Astrocyte (in vitro differentiated cells and primary cell): ENCODE measurements around the gene KCNAB1. TPM values are rescaled to one million over a fixed set of nuclear protein-coding genes. Genes with fewer than 3 reads are reported as not detected.

Experiments
- DNase-seq: peaks from one replicate; pipeline ENCODE4 v3.0.0-alpha.2; 2010; ENCODE audit warnings: low read depth
- FAIRE-seq: peaks from 2 replicates; lab custom pipeline; 2011; peaks lifted over from hg19 to GRCh38; lab: Jason Lieb, UNC
- H2AFZ ChIP-seq: 2 replicates; pipeline ENCODE4 v1.6.0; 2012; ENCODE audit warnings: low read depth, low read length, inconsistent platforms
- H3K27ac ChIP-seq: 2 replicates; pipeline ENCODE4 v1.5.1; 2011; ENCODE audit warnings: low read depth, low read length, inconsistent platforms
- H3K27me3 ChIP-seq: 2 replicates; pipeline ENCODE4 v1.6.0; 2011; ENCODE audit warnings: low read length, inconsistent platforms; ENCODE audit not compliant: insufficient read depth
- H3K36me3 ChIP-seq: 2 replicates; pipeline ENCODE4 v1.5.1; 2011; ENCODE audit warnings: low read length, inconsistent platforms; ENCODE audit not compliant: insufficient read depth
- H3K4me1 ChIP-seq: 2 replicates; pipeline ENCODE4 v1.5.1; 2011; ENCODE audit warnings: low read length, inconsistent platforms; ENCODE audit not compliant: insufficient read depth
- H3K4me2 ChIP-seq: 2 replicates; pipeline ENCODE4 v1.6.0; 2012; ENCODE audit warnings: low read length, inconsistent platforms
- H3K4me3 ChIP-seq: 2 replicates; pipeline ENCODE4 v1.5.1; 2011; ENCODE audit warnings: low read depth, mild to moderate bottlenecking, low read length, inconsistent platforms; ENCODE audit not compliant: insufficient read depth
- H3K79me2 ChIP-seq: 2 replicates; pipeline ENCODE4 v1.6.0; 2012; ENCODE audit warnings: mild to moderate bottlenecking, low read length, inconsistent platforms; ENCODE audit not compliant: insufficient read depth
- H3K9ac ChIP-seq: 2 replicates; pipeline ENCODE4 v1.6.0; 2012; ENCODE audit warnings: mild to moderate bottlenecking, low read length, inconsistent platforms
- H3K9me3 ChIP-seq: 2 replicates; pipeline ENCODE4 v1.5.1; 2012; ENCODE audit warnings: low read depth, mild to moderate bottlenecking, low read length, inconsistent platforms; ENCODE audit not compliant: insufficient read depth
- H4K20me1 ChIP-seq: 2 replicates; pipeline ENCODE4 v1.6.0; 2012; ENCODE audit warnings: low read length, inconsistent platforms; ENCODE audit not compliant: insufficient read depth
- H3K27ac Mint-ChIP-seq: one replicate; pipeline ENCODE4 v1.8.0; 2021; ENCODE audit warnings: mild to moderate bottlenecking, mixed read lengths; ENCODE audit not compliant: unreplicated experiment
- H3K27me3 Mint-ChIP-seq: one replicate; pipeline ENCODE4 v1.8.0; 2021; ENCODE audit warnings: low read depth, mixed read lengths; ENCODE audit not compliant: unreplicated experiment
- H3K36me3 Mint-ChIP-seq: one replicate; pipeline ENCODE4 v1.8.0; 2021; ENCODE audit warnings: low read depth, mixed read lengths; ENCODE audit not compliant: unreplicated experiment
- H3K4me1 Mint-ChIP-seq: one replicate; pipeline ENCODE4 v1.8.0; 2021; ENCODE audit warnings: low read depth, mixed read lengths; ENCODE audit not compliant: unreplicated experiment
- H3K4me3 Mint-ChIP-seq: one replicate; pipeline ENCODE4 v1.8.0; 2021; ENCODE audit warnings: mild to moderate bottlenecking, moderate library complexity, mixed read lengths; ENCODE audit not compliant: unreplicated experiment
- H3K9me3 Mint-ChIP-seq: one replicate; pipeline ENCODE4 v1.8.0; 2021; ENCODE audit warnings: mild to moderate bottlenecking, mixed read lengths; ENCODE audit not compliant: unreplicated experiment
- CTCF ChIP-seq: IDR thresholded peaks from 2 replicates; pipeline ENCODE4 v1.5.1; 2011; ENCODE audit warnings: low read depth, mild to moderate bottlenecking, inconsistent platforms, low read length, moderate library complexity; ENCODE audit not compliant: insufficient read depth
- EZH2 ChIP-seq: IDR thresholded peaks from 2 replicates; pipeline ENCODE4 v1.6.1; 2012; ENCODE audit warnings: mild to moderate bottlenecking, low read length, inconsistent platforms; ENCODE audit not compliant: insufficient read depth
- total RNA-seq: library from RNA; stranded (reverse); gene quantifications from 2 replicates; pipeline ENCODE4 v1.2.1, GENCODE V29; 2021

Gene KCNAB1
- total RNA-seq, 1 donor from 2014 or later = 0.30 TPM

- Mint-ChIP-seq H3K36me3 (no peaks in the 10 kb centered on the region), H3K27ac (no peak overlapping the region), H3K4me3 (no peak overlapping the region), H3K27me3 (peaks cover 6% of the 10 kb centered on the region), H3K9me3 (no peaks in the 10 kb centered on the region), H3K4me1 (no peaks in the 10 kb centered on the region)
- H3K4me1 ChIP-seq = no peaks in the 10 kb centered on the region
- DNase-seq (no peak), FAIRE-seq (no peak)
- no peak overlapping the region for H3K4me2 ChIP-seq
- H3K79me2 ChIP-seq = no peaks in the 10 kb centered on the region
- no peaks in the 10 kb centered on the region for H3K27me3 ChIP-seq
- H2AFZ ChIP-seq = no peak overlapping the region
- no peak overlapping the region for H3K9ac ChIP-seq
- no peak for TF ChIP-seq CTCF
- TF ChIP-seq EZH2 = no peak
- no peak overlapping the region for H3K27ac ChIP-seq
- H3K36me3 ChIP-seq = no peaks in the 10 kb centered on the region
- H4K20me1 ChIP-seq = no peaks in the 10 kb centered on the region
- no peaks in the 10 kb centered on the region for H3K9me3 ChIP-seq
- no peak overlapping the region for H3K4me3 ChIP-seq
These were observed 297.3 kb downstream of the KCNAB1 start for GRCh38 chr3:156417559-156418132.

GRCh38 chr3:156418428-156418827 lies 298.1 kb downstream of the KCNAB1 start:
- H3K27ac ChIP-seq = no peak overlapping the region
- peaks cover 5% of the 10 kb centered on the region for H3K27me3 Mint-ChIP-seq
- H3K4me3 ChIP-seq = no peak overlapping the region
- H4K20me1 ChIP-seq = no peaks in the 10 kb centered on the region
- H3K9me3 Mint-ChIP-seq = no peaks in the 10 kb centered on the region
- no peaks in the 10 kb centered on the region for H3K27me3 ChIP-seq
- no peak overlapping the region for H3K4me2 ChIP-seq
- TF ChIP-seq CTCF (no peak), EZH2 (no peak)
- DNase-seq = no peak
- no peak for FAIRE-seq
- no peak overlapping the region for H3K27ac Mint-ChIP-seq
- no peak overlapping the region for H3K4me3 Mint-ChIP-seq
- H3K4me1 ChIP-seq = no peaks in the 10 kb centered on the region
- no peak overlapping the region for H3K9ac ChIP-seq
- H3K9me3 ChIP-seq = no peaks in the 10 kb centered on the region
- no peak overlapping the region for H2AFZ ChIP-seq
- H3K36me3 ChIP-seq = no peaks in the 10 kb centered on the region
- H3K4me1 Mint-ChIP-seq = no peaks in the 10 kb centered on the region
- H3K36me3 Mint-ChIP-seq = no peaks in the 10 kb centered on the region
- H3K79me2 ChIP-seq = no peaks in the 10 kb centered on the region

DNA sequence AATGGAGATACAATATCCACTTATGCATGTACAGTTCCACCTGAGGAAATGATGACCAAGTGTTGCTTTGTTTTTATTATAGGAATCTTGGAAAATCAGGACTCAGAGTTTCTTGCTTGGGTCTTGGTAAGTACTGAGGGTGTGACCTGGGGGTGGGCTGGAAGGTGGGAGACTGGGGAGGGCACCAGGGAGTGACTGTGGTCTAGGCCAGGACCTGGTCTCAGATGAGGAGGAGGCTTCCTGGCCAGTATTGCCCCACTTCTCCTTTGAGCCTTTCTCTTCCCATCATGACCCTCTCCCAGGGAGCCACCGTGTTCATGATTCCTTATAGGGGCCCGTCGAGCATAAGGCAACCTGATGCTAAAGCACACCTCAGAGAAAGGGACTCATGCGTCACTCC lies 301.2 kb downstream of the KCNAB1 start:
- FAIRE-seq = no peak

More for the DNA sequence above, 301.2 kb downstream of the KCNAB1 start:
- Histone ChIP-seq H3K9ac (no peak overlapping the region), H2AFZ (no peak overlapping the region), H3K4me1 (no peaks in the 10 kb centered on the region), H3K27me3 (no peaks in the 10 kb centered on the region), H3K36me3 (no peaks in the 10 kb centered on the region), H3K4me3 (no peak overlapping the region), H3K27ac (no peak overlapping the region), H3K4me2 (no peak overlapping the region), H4K20me1 (no peaks in the 10 kb centered on the region), H3K9me3 (no peaks in the 10 kb centered on the region), H3K79me2 (no peaks in the 10 kb centered on the region)
- Mint-ChIP-seq H3K27ac (no peak overlapping the region), H3K27me3 (peaks cover 3% of the 10 kb centered on the region), H3K9me3 (no peaks in the 10 kb centered on the region), H3K4me1 (no peaks in the 10 kb centered on the region), H3K36me3 (no peaks in the 10 kb centered on the region), H3K4me3 (no peak overlapping the region)
- no peak for DNase-seq
- TF ChIP-seq CTCF (no peak), EZH2 (no peak)
